ENCODE data around the gene HOGA1.
"Not testable (repeated sequence)": the region's sequence is repeated elsewhere in the genome, so short reads cannot be mapped to it uniquely, and the experiment has no call there.

The HOGA1 gene

GRCh38 chr10:97584060-97584797 is at the start of gene HOGA1:
TSS of gene HOGA1 (plus strand) at chr10:97584389. CDS start at chr10:97584704, 315 bp downstream.
- DNase-seq = peak; percentile 49

- DNase-seq = peak; percentile 33
Observed at GRCh38 chr10:97534746-97535367, 49.3 kb upstream of the HOGA1 start.

GRCh38 chr10:97537186-97537869 is 46.9 kb upstream of the HOGA1 start:
- DNase-seq = no peak

GRCh38 chr10:97538411-97538810 is 45.8 kb upstream of the HOGA1 start:
- DNase-seq = no peak

- no peak for DNase-seq
Observed at GRCh38 chr10:97538839-97539238, 45.4 kb upstream of the HOGA1 start.

- no peak for DNase-seq
Observed at GRCh38 chr10:97539523-97540200, 44.5 kb upstream of the HOGA1 start.

GRCh38 chr10:97540669-97541500 is 43.3 kb upstream of the HOGA1 start:
- no peak for DNase-seq

- peak; percentile 32 for DNase-seq
Observed at GRCh38 chr10:97542169-97543024, 41.8 kb upstream of the HOGA1 start.

- peak; percentile 21 for DNase-seq
Observed at GRCh38 chr10:97543025-97543546, 41.1 kb upstream of the HOGA1 start.

- no peak for DNase-seq
Observed at GRCh38 chr10:97546456-97547270, 37.5 kb upstream of the HOGA1 start.

- DNase-seq = no peak
Observed at GRCh38 chr10:97547271-97547600, 37.0 kb upstream of the HOGA1 start.

GRCh38 chr10:97547962-97548361 is 36.2 kb upstream of the HOGA1 start:
- no peak for DNase-seq

GRCh38 chr10:97548828-97549455 is 35.2 kb upstream of the HOGA1 start:
- no peak for DNase-seq

- peak; percentile 80 for DNase-seq
Observed at GRCh38 chr10:97549587-97550322, 34.4 kb upstream of the HOGA1 start.

- DNase-seq = peak; percentile 60
Observed at GRCh38 chr10:97550336-97551149, 33.6 kb upstream of the HOGA1 start.

- DNase-seq = no peak
Observed at GRCh38 chr10:97551271-97551670, 32.9 kb upstream of the HOGA1 start.

GRCh38 chr10:97553575-97554031 is 30.6 kb upstream of the HOGA1 start:
- DNase-seq = peak; percentile 69

- DNase-seq = not testable (repeated sequence)
Observed at GRCh38 chr10:97554336-97554735, 29.9 kb upstream of the HOGA1 start.

Measured in NCI-H69 (cell line).